Bronchial epithelial cell (primary cell): Measurements from ENCODE around the gene LRRC4. TPM values are rescaled to one million over a fixed set of nuclear protein-coding genes. Genes with fewer than 3 reads are reported as not detected.

Experiments used
- DNase-seq: peaks from one replicate; pipeline ENCODE4 v3.0.0-alpha.2; 2010; ENCODE audit warnings: low read depth
- FAIRE-seq: peaks from 2 replicates; lab custom pipeline; 2011; peaks lifted over from hg19 to GRCh38; lab: Jason Lieb, UNC
- H3K27me3 ChIP-seq: 2 replicates; pipeline ENCODE4 v1.5.1; 2011; ENCODE audit warnings: low read length; ENCODE audit not compliant: control insufficient read depth, insufficient read depth
- H3K36me3 ChIP-seq: 2 replicates; pipeline ENCODE4 v1.5.1; 2011; ENCODE audit warnings: low read length; ENCODE audit not compliant: control insufficient read depth, insufficient read depth
- H3K4me3 ChIP-seq: 2 replicates; pipeline ENCODE4 v1.5.1; 2011; ENCODE audit warnings: mild to moderate bottlenecking, low read depth, low read length, control low read depth
- total RNA-seq: library from RNA; depleted of rRNA; stranded (reverse); fragments of >200 nt; gene quantifications from 2 replicates; pipeline ENCODE4 v1.2.1, GENCODE V29; 2014
- TF ChIP-seq, protein P1 (sequence below): IDR thresholded peaks from 2 replicates; pipeline ENCODE4 v1.5.1; 2011; ENCODE audit warnings: mild to moderate bottlenecking, moderate library complexity, low read length, control low read depth, inconsistent platforms; ENCODE audit not compliant: insufficient read depth, severe bottlenecking

The LRRC4 gene
- total RNA-seq, 1 donor from 2014 or later, result under 0.01 TPM

DNA sequence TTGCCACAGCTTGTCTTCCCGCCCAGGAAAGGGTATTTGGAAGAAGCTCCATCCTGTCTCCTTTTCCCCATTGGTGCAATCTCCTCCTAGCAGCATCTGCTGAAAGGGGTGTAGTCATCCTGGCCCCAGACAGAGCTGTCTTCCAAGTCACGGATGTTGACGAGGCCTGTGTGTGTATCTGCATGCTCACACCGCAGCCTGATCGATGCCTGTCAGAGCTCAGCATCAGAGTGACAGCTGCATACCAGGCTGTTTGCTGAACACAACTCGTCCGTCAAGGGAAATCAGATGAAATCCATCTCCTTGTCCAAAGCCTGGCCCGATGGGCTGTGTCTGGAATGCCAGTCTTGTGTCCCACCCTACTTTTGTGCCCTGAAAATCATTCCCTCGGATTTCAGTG, 21.2 kb upstream of the LRRC4 start:
- TF ChIP-seq, protein P1, sequence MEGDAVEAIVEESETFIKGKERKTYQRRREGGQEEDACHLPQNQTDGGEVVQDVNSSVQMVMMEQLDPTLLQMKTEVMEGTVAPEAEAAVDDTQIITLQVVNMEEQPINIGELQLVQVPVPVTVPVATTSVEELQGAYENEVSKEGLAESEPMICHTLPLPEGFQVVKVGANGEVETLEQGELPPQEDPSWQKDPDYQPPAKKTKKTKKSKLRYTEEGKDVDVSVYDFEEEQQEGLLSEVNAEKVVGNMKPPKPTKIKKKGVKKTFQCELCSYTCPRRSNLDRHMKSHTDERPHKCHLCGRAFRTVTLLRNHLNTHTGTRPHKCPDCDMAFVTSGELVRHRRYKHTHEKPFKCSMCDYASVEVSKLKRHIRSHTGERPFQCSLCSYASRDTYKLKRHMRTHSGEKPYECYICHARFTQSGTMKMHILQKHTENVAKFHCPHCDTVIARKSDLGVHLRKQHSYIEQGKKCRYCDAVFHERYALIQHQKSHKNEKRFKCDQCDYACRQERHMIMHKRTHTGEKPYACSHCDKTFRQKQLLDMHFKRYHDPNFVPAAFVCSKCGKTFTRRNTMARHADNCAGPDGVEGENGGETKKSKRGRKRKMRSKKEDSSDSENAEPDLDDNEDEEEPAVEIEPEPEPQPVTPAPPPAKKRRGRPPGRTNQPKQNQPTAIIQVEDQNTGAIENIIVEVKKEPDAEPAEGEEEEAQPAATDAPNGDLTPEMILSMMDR, result no peak
- H3K27me3 ChIP-seq, result no peaks in the 10 kb centered on the region
- H3K4me3 ChIP-seq, result no peak overlapping the region
- FAIRE-seq (no peak), DNase-seq (no peak)
- peaks cover 3% of the 10 kb centered on the region for H3K36me3 ChIP-seq

DNA sequence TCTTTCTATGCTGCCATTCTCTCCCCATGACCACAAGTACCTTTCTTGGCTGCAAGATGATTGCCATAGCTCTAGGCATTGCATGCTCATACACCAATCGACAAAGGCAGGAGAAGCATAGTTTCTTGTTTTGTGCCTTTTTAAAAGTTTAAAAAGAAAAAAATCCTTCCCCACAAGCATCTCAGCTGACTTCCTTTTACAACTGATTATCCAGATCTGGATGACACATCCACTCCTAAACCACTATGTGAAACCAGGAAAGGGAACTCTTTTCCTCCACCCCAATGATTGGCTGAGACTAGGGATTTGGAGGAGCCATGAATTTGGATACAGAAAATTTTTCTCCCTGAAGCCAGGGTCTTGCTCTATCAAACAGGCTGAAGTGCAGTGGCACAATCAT, 14.5 kb upstream of the LRRC4 start:
- no peaks in the 10 kb centered on the region for H3K27me3 ChIP-seq
- TF ChIP-seq, protein P1, result no peak
- no peak overlapping the region for H3K4me3 ChIP-seq
- peaks cover 8% of the 10 kb centered on the region for H3K36me3 ChIP-seq
- FAIRE-seq (no peak), DNase-seq (no peak)

DNA sequence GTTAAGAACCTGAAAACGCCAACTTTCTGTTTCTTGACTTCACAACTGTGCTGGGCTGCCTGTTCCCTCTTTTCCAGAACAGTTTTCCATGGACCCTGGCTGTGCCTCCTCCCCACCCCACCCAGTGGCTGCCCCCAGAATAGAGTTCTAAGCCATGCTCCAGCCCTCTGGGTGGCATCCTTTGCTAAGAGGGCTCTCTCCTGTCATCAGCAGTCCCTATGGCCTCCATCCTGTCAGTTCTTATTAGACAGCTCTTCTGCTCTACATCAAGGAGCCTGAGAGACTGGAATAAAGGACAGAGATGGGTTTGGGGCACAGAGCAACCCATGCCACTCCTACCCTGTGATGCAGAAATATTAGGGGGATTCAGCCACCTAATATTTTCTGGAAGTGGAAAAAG, 13.9 kb upstream of the LRRC4 start:
- TF ChIP-seq, protein P1, result no peak
- DNase-seq (no peak), FAIRE-seq (no peak)

DNA sequence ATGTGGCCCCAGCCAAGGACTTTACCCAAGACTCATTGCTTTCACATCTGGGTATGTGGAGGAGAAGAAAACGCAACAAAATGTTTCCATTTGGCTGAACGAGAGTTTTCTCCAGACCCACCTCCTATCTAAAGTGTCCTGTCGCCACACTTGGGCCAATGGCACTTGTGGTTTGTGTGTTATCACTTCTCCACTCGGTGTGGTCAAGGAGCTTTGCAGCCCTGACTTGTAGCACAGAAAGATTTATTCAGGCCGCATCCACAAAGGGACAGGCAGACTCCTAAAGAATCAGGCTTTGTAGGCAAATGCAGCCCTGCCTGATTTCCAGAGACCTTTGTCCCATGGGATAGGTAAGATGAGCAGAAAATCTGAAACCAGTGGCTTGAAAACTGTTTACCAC, 12.8 kb upstream of the LRRC4 start:
- Histone ChIP-seq H3K27me3 (no peaks in the 10 kb centered on the region), H3K36me3 (peaks cover 8% of the 10 kb centered on the region), H3K4me3 (no peak overlapping the region)
- FAIRE-seq (no peak), DNase-seq (no peak)
- TF ChIP-seq, protein P1, result no peak

More for the DNA sequence above, 13.9 kb upstream of the LRRC4 start:
- Histone ChIP-seq H3K27me3 (no peaks in the 10 kb centered on the region), H3K36me3 (peaks cover 8% of the 10 kb centered on the region), H3K4me3 (no peak overlapping the region)

DNA sequence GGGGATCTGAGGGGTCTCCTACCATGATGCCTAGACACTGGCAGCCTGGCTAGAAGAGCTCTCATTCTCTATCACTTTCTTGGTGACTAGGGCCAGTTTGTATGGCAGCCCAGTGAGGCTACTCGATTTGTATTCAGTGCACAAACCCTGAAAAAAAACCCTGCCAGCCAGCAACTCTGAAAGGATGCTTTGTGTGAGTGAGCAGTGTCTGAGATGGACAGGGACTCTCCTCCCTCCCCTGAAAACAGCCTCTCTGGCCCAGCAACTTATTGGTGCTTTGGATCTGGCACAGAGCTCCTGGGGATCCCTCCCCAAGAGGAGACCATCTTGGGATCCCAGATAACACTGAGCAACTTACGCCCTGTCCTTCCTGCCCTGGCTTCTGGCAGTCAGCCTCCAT, 10.8 kb upstream of the LRRC4 start:
- Histone ChIP-seq H3K36me3 (peaks cover 5% of the 10 kb centered on the region), H3K27me3 (no peaks in the 10 kb centered on the region), H3K4me3 (no peak overlapping the region)
- TF ChIP-seq, protein P1, result no peak
- DNase-seq (no peak), FAIRE-seq (no peak)

DNA sequence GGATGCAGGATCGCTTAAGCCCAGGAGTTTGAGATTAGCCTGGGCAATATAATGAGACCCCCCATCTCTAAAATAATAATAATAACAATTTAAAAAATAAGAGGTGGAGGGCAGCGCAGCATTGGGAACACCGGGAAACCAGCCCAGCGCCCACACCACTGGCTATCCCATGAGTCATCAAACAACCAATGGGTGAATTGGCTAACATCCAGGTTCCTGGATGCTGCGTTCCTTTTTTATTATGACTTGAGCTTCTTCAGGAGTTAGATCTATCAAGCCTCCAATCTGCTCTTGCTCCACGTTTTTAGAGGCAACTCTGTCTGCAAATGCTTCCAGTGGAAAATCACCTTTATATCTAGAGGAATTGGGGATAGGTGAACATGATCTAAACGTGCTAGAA, 10.0 kb upstream of the LRRC4 start:
- Histone ChIP-seq H3K4me3 (no peak overlapping the region), H3K27me3 (no peaks in the 10 kb centered on the region), H3K36me3 (peaks cover 5% of the 10 kb centered on the region)
- no peak for FAIRE-seq
- peak; percentile 68 for DNase-seq
- TF ChIP-seq, protein P1, result no peak
